Lower leg skin (tissue), 4 donors: ENCODE results near the gene ZNF555. TPM values are rescaled to one million over a fixed set of nuclear protein-coding genes. Genes with fewer than 3 reads are reported as not detected.

Experiments used
- DNase-seq, 2 donors: peaks; one replicate each; pipeline ENCODE4 v3.0.0-alpha.2; 2019; ENCODE audit warnings: low spot score in 2 of 2
- H3K4me3 ChIP-seq: fragments of 200-600 bp; sonication (generic); 2 replicates; pipeline ENCODE4 v1.5.1; 2017; ENCODE audit warnings: mild to moderate bottlenecking, low read depth; ENCODE audit not compliant: poor library complexity, severe bottlenecking
- CTCF ChIP-seq, 3 donors: fragments of 450-650 bp; IDR thresholded peaks; one replicate each; pipeline ENCODE4 v1.5.1; 2016; ENCODE audit warnings: antibody characterized with exemption in 3 of 3, mild to moderate bottlenecking in 3 of 3, moderate library complexity in 2 of 3
- POLR2A ChIP-seq, 2 donors: fragments of 450-650 bp; IDR thresholded peaks; one replicate each; pipeline ENCODE4 v1.6.1; 2016 to 2017; ENCODE audit warnings: antibody characterized with exemption in 2 of 2, mild to moderate bottlenecking in 1 of 2, moderate library complexity in 1 of 2
- WGBS, 2 donors: methylation state at CpG; one replicate each; pipeline ENCODE4 v1.1.5; 2018; 5-methylcytosine and 5-hydroxymethylcytosine counted together
- intact Hi-C: fragments of 100-400 bp; cut with DNase I; formaldehyde crosslinking; loops from one replicate; pipeline ENCODE4 v1.15.0; 2023; ENCODE audit warnings: low total_unique reads
- total RNA-seq, 4 donors: library from RNA; depleted of rRNA; stranded (reverse); fragments of >200 nt; gene quantifications; one replicate each; pipeline ENCODE4 v1.1.0, GENCODE V29; 2016

ZNF555 gene
- total RNA-seq, 4 donors from 2014 or later = 2.4 to 5.5 (median 3.6) TPM

- intact Hi-C loops = no loop called here
- WGBS, 2 donors = 95 to 97% methylated on average over 11 of the region's 11 CpGs
- TF ChIP-seq POLR2A (IDR thresholded peaks at IDR 0.05) (no peak), CTCF (IDR thresholded peaks at IDR 0.05) (no peak)
- no peak overlapping the region for H3K4me3 ChIP-seq
- DNase-seq = no peak
Observed at GRCh38 chr19:2853015-2853606, 11.8 kb downstream of the ZNF555 start.

DNA sequence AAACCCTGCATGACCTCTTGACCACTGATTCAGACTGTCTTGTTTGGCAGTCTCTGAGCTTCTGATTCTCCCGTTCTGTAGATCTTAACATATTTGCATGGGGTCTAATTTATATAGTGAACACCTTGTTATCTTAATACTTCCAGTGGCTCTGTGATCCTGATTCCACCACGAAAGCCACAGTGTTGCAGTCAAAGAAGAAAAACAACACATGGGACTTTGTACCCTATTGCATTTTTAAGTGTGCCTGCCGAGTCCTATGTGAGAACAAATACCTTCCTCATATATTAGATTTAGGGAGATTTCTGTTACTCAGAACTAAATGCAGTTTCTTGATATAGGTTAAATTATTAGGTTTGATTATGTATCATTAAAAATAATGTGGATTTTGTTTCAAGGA is 13.6 kb downstream of the ZNF555 start:
- TF ChIP-seq CTCF (IDR thresholded peaks at IDR 0.05) = no peak
- no peak for TF ChIP-seq POLR2A (IDR thresholded peaks at IDR 0.05)
- DNase-seq = no peak
- H3K4me3 ChIP-seq = no peak overlapping the region
- intact Hi-C loops = no loop called here
- 97 to 98% methylated on average over 3 of the region's 3 CpGs for WGBS, 2 donors

- DNase-seq = no peak
- TF ChIP-seq CTCF (IDR thresholded peaks at IDR 0.05) (no peak), POLR2A (IDR thresholded peaks at IDR 0.05) (no peak)
- WGBS, 2 donors = 91 to 95% methylated on average over 5 of the region's 5 CpGs
- no peak overlapping the region for H3K4me3 ChIP-seq
- intact Hi-C loops = no loop called here
Observed at GRCh38 chr19:2856457-2857050, 15.3 kb downstream of the ZNF555 start.

- intact Hi-C loops = no loop called here
- no peak for TF ChIP-seq CTCF (IDR thresholded peaks at IDR 0.05)
- no peak for TF ChIP-seq POLR2A (IDR thresholded peaks at IDR 0.05)
- no peak overlapping the region for H3K4me3 ChIP-seq
- no peak for DNase-seq
- 73 to 83% methylated on average over 27 of the region's 27 CpGs for WGBS, 2 donors
Observed at GRCh38 chr19:2858864-2859263, 17.6 kb downstream of the ZNF555 start.

GRCh38 chr19:2863816-2864215 is 22.5 kb downstream of the ZNF555 start:
- intact Hi-C loops = no loop called here
- H3K4me3 ChIP-seq = no peak overlapping the region
- DNase-seq = no peak
- 65 to 69% methylated on average over 10 of the region's 10 CpGs for WGBS, 2 donors
- TF ChIP-seq POLR2A (IDR thresholded peaks at IDR 0.05) (no peak), CTCF (IDR thresholded peaks at IDR 0.05) (no peak)
